OCI-LY1 (cell line): ENCODE results near the gene SERINC2.

Experiments
- EZH2 ChIP-seq: fragments of 200-600 bp; sonication (generic), shearing (Covaris generic); IDR thresholded peaks from 2 replicates; pipeline ENCODE4 v1.8.0; 2017; ENCODE audit warnings: borderline replicate concordance, mixed run types, mild to moderate bottlenecking, antibody characterized with exemption, low read length, moderate library complexity, mixed read lengths
- TF ChIP-seq, protein P1 (sequence below): fragments of 200-600 bp; sonication (generic), shearing (Covaris generic); IDR thresholded peaks from 2 replicates; pipeline ENCODE4 v1.5.1; 2017; ENCODE audit warnings: mild to moderate bottlenecking, antibody characterized with exemption, low read length, moderate library complexity, mixed read lengths

DNA sequence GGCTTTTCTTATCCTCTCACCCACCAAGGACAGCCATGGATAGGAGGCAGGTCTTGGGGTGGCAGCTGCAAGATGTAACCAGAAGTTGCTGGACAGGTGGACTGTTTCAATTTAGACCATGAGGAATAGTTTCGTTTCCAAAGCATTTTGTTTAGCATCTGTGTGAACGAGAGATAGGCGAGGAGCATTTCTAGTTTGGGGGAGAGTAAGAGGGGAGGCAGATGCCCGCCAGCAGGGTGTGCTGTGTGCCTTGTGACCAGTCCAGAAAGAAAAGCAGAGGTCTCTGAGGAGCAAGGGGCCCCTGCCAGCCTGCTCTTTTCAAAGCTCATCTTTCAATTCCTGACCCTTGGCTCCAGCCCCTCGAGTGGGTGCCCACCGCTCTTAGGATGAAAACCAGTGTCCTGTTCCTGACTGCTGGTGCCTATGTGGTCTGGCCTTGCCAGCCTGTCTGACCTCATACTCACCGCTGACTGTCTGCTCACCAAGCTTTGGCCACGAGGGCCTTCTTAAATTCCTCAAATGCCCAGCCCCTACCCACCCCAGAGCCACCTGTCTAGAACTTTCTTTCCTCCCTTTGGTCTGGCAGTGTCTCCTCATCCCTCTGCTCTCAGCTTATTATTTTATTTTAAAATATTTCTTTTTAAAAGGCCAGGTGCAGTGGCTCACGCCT lies 8.5 kb downstream of the SERINC2 start:
- no peak for TF ChIP-seq EZH2
- TF ChIP-seq, protein P1, sequence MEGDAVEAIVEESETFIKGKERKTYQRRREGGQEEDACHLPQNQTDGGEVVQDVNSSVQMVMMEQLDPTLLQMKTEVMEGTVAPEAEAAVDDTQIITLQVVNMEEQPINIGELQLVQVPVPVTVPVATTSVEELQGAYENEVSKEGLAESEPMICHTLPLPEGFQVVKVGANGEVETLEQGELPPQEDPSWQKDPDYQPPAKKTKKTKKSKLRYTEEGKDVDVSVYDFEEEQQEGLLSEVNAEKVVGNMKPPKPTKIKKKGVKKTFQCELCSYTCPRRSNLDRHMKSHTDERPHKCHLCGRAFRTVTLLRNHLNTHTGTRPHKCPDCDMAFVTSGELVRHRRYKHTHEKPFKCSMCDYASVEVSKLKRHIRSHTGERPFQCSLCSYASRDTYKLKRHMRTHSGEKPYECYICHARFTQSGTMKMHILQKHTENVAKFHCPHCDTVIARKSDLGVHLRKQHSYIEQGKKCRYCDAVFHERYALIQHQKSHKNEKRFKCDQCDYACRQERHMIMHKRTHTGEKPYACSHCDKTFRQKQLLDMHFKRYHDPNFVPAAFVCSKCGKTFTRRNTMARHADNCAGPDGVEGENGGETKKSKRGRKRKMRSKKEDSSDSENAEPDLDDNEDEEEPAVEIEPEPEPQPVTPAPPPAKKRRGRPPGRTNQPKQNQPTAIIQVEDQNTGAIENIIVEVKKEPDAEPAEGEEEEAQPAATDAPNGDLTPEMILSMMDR: peak; percentile 67
